ENCODE measurements around the gene MGRN1.

The MGRN1 gene

GRCh38 chr16:4654964-4655590 is 30.5 kb downstream of the MGRN1 start:
- no peak for DNase-seq

- DNase-seq: no peak
These were observed 31.2 kb downstream of the MGRN1 start for GRCh38 chr16:4655801-4656200.

GRCh38 chr16:4656221-4656620 is 31.6 kb downstream of the MGRN1 start:
- no peak for DNase-seq

GRCh38 chr16:4656695-4657686 is 32.4 kb downstream of the MGRN1 start:
- DNase-seq: no peak

DNA sequence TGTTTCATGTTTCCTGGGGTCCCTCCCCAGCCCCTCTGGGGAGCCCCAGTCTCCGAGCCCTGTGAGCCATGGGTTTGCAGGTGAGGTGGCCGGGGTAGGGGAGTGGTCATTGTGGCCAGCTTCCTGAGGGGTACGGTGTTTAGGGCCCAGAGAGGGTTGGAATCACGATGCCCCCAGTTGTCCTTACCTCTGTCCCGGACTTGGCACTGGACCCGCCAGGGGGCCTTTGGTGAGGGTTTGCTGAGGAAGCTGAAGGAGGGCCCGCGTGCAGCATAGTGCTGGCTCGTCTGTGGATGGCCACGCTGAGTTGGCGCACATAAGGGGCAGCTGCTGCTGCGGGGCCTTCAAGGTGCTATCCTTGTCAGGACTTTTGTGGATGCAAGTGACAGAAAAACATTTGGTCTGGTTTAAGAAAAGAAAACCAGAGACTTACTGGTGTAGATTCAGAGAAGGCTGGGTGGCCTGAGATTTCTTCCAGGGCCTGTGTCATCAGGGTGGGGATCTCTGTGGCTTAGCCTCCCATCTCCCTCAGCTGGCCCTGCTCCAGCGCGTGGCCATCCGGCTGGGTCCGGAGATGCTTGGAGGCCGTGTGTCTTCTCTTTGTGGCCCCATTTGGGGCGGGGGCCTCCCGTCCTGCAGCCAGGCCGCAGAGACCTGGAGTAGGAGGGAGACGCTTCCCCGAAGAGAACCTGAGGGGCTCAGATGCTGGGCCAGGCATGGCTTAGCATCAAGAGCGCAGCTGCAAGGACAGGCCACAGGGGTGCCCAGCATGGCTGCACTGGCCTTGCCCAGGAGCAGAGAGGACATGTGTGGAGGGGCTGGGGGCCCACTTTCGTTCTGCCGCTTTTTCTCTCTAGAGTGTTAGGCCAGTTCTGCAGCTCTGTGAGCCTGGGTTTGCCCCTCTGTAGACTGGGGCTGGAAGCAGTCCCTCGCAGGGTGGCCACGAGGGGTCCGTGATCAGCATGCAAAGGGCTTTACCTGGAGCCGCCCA is 35.0 kb downstream of the MGRN1 start:
- no peak for DNase-seq

- no peak for DNase-seq
These were observed 35.9 kb downstream of the MGRN1 start for GRCh38 chr16:4660454-4661007.

- no peak for DNase-seq
These were observed 37.0 kb downstream of the MGRN1 start for GRCh38 chr16:4661661-4662060.

GRCh38 chr16:4663465-4663776 is 38.8 kb downstream of the MGRN1 start:
- DNase-seq: no peak

DNA sequence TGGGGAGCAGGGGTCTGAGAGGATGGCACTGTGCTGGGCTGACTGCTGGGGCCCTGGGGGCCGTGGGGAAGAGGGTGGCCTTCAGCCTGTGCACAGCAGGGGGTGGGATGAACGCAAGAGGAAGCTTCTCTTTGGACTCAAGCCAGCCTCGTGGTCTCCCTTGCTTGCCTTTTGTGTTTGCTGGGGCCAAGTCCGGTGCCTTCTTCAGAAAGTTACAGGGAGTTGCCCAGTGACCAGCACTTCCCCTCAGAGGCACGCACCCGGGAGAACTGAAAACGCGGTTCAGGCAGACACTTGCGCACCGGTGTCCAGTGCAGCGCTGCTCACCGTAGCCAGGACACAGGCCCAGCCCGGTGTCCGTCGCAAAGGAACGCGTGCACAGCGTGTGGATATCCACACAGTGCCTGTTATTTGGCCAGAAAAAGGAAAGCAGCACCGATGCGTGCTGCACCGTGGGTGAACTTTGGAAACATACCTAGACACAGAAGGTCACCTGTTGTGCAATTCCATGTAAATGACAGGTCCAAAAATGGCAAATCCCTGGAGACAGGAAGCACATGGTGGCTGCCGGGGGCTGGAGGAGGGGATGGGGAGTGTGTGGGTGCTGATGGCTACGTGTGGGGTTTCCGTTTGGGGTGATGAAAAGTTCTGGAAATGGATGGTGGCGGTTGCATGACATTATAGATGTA is 39.3 kb downstream of the MGRN1 start:
- DNase-seq: no peak

DNA sequence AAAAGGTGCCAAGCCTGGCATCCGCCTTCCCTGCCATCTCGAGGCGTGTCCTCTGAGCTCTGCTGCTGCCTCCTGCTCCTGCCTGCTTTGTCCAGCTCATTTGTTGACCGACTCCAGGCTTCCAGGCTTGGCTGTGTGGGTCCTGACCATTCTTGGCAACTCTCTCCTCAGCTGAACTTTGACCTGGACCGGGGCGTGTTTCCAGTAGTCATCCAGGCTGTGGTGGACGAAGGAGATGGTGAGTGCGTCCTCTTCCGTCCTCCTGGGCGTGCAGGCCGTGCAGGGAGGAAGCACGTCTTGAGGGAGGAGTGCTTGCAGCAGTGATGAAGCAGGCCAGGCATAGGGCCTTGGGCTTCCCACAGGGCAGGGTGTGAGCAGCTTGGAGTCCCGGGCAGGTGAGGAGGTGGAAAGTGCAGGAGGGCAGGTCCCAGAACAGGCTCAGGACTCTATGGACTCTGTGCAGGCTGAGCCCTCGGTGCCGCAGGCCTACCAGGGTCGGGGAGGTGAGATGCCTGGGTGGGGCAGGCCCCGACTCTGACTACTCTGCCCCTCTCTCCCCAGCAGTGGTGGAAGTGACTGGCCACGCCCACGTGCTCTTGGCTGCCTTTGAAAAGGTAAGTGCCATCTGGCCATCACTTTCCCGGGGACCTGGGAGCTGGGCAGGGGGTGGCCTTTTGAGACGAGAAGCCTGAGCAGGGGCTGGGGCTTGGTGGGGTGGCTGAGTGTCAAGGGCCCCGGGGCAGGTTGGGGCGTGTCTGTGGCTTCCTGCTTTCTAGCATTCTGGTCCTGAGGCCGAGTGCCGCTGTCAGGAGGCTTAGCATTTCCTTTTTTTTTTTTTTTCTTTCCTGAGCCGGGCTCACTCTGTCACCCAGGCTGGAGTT is 40.2 kb downstream of the MGRN1 start:
- no peak for DNase-seq

DNA sequence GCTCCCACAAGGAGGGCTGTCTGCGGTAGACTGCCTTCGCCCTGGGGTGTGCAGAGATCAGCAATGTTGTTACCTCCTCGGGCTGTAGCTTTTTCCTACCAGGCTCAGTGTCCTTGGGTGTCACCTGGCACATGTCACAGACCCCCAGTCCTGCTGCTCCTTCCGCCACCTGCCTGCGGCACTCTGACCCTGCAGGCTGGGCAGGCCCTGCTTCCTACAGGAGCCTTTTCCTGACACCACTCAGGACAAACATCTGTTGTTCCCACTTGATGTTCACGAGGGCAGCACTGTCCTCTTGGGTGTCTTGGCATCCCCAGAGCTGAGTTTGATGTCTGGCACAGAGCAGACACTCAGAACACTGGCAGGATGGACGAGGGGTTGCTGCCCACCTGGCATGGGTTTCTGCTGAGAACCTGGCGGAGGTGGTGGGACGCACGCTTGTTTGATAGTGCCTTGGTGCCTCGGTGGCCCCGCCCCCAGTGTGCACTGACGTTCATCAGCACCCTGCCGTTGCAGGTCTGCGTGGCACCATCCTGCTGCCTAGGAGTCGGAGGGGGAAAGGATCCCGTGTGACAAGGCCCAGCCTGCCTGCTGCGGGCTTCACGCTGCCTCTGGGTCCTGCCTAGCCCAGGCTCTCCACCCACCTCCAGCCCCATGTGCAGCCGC is 42.0 kb downstream of the MGRN1 start:
- no peak for DNase-seq

- DNase-seq: no peak
These were observed 42.8 kb downstream of the MGRN1 start for GRCh38 chr16:4667203-4667963.

DNA sequence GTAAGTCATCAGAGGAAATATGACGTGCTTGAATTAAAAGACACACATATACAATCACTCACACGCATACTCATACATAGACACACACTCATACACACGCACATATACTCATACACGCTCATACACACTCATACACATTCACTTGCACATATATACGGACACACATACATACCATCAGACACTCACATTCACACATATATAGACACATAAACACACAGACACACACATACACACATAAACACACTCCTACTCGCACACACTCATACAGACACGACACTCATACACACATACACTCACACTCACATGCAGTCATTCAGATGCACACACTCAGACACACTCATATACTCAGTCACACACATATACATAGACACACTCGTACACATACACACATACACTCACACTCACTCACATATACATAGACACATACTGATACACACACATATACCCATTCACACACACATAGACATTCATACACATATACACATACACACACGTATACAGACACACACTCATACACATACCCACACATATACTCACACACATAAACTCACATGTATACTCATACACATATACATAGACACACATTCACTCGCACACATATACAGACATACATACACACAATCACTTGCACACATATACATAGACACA is 43.8 kb downstream of the MGRN1 start:
- DNase-seq: no peak

GRCh38 chr16:4673387-4674046 is 48.9 kb downstream of the MGRN1 start:
- no peak for DNase-seq

GRCh38 chr16:4674926-4675530 is 50.4 kb downstream of the MGRN1 start:
- no peak for DNase-seq

- DNase-seq: no peak
These were observed 51.5 kb downstream of the MGRN1 start for GRCh38 chr16:4675864-4676786.

GRCh38 chr16:4676831-4677230 is 52.2 kb downstream of the MGRN1 start:
- no peak for DNase-seq

Data from NCI-H82 (cell line).